GM12878 (cell line): ENCODE data around the gene EXOC4. TPM values are rescaled to one million over a fixed set of nuclear protein-coding genes. Genes with fewer than 3 reads are reported as not detected.

Source experiments
- ATAC-seq: fragments of 200-7000 bp; cut with Tn5 transposase; 3 replicates; pipeline ENCODE4 v1.9.1; 2020; ENCODE audit warnings: mild to moderate bottlenecking, moderate library complexity
- BruUV-seq: library from RNA; stranded (reverse); fragments of 400-500 nt; replicated peaks from 2 replicates; lab custom pipeline; 2021; lab: Mats Ljungman, UMichigan
- CTCF ChIA-PET: fragments of 300-600 bp; sonication (Branson Sonifier 250); formaldehyde crosslinking; extraction: SDS; loops from one replicate; lab custom pipeline; 2021; ENCODE audit warnings: inconsistent platforms; lab: Yijun Ruan, JAX
- POLR2A ChIA-PET: fragments of 350-600 bp; formaldehyde crosslinking; extraction: SDS; loops from one replicate; lab custom pipeline; 2021; ENCODE audit warnings: inconsistent platforms; lab: Charles Lee
- RAD21 ChIA-PET: fragments of 300-600 bp; sonication (Branson Sonifier 250); formaldehyde crosslinking; loops from one replicate; lab custom pipeline; 2023; ENCODE audit warnings: antibody characterized with exemption; ENCODE audit not compliant: unreplicated experiment; lab: Charles Lee
- SMC1A ChIA-PET: fragments of 300-600 bp; sonication (Branson Sonifier 250); formaldehyde crosslinking; loops from one replicate; lab custom pipeline; 2023; ENCODE audit not compliant: unreplicated experiment, uncharacterized antibody; lab: Charles Lee
- DNase-seq: peaks from one replicate; pipeline ENCODE4 v3.0.0-alpha.2; 2011; ENCODE audit warnings: low read depth, low spot score
- FAIRE-seq: peaks from 3 replicates; lab custom pipeline; 2011; peaks lifted over from hg19 to GRCh38; lab: Jason Lieb, UNC
- H2AFZ ChIP-seq: 2 replicates; pipeline ENCODE4 v1.6.0; 2011; ENCODE audit warnings: low read depth, low read length, control low read depth; ENCODE audit not compliant: control insufficient read depth
- H3K27ac ChIP-seq: 2 replicates; pipeline ENCODE4 v1.5.1; 2011; ENCODE audit warnings: control low read depth; ENCODE audit not compliant: control insufficient read depth, insufficient read depth
- H3K27me3 ChIP-seq, 2 experiments: replicated peaks in 1 of 2; 2 replicates each; pipeline versions ENCODE4 v1.6.0 to v1.6.1; 2011; ENCODE audit warnings: low read length in 1 of 2; ENCODE audit not compliant: control insufficient read depth in 2 of 2, insufficient read depth in 2 of 2
- H3K36me3 ChIP-seq, 2 experiments: 2 replicates each; pipeline ENCODE4 v1.5.1; 2011; ENCODE audit warnings: low read length in 1 of 2; ENCODE audit not compliant: control insufficient read depth in 2 of 2, insufficient read depth in 2 of 2
- H3K4me1 ChIP-seq: 2 replicates; pipeline ENCODE4 v1.6.1; 2011; ENCODE audit warnings: mild to moderate bottlenecking, low read length, moderate library complexity, mixed read lengths; ENCODE audit not compliant: control insufficient read depth, insufficient read depth
- H3K4me2 ChIP-seq: 2 replicates; pipeline ENCODE4 v1.6.0; 2011; ENCODE audit warnings: control low read depth; ENCODE audit not compliant: control insufficient read depth, insufficient read depth
- H3K4me3 ChIP-seq: fragments of 200-600 bp; sonication (generic); 2 replicates; pipeline ENCODE4 v1.5.1; 2016
- H3K79me2 ChIP-seq: 2 replicates; pipeline ENCODE4 v1.6.0; 2011; ENCODE audit warnings: low read length; ENCODE audit not compliant: control insufficient read depth, insufficient read depth
- H3K9ac ChIP-seq: 2 replicates; pipeline ENCODE4 v1.8.0; 2011; ENCODE audit warnings: low read length, control low read depth, mixed read lengths; ENCODE audit not compliant: control insufficient read depth, insufficient read depth
- H3K9me3 ChIP-seq: replicated peaks from 3 replicates; pipeline ENCODE4 v1.5.1; 2011; ENCODE audit warnings: mild to moderate bottlenecking, low read length; ENCODE audit not compliant: control insufficient read depth, insufficient read depth
- H4K20me1 ChIP-seq: 2 replicates; pipeline ENCODE4 v1.6.0; 2011; ENCODE audit not compliant: control insufficient read depth, insufficient read depth
- BACH1 ChIP-seq: fragments of 450-650 bp; IDR thresholded peaks from 2 replicates; pipeline ENCODE4 v1.6.1; 2017; ENCODE audit warnings: mild to moderate bottlenecking, borderline replicate concordance
- CEBPB ChIP-seq, 2 experiments: fragments of 150-350 bp in 1 of 2; IDR thresholded peaks; 2 replicates each; pipeline ENCODE4 v1.6.1; 2012 to 2014; ENCODE audit warnings: low read depth in 2 of 2, low read length in 2 of 2, borderline replicate concordance in 1 of 2, inconsistent platforms in 1 of 2
- NKRF ChIP-seq: fragments of 450-650 bp; conservative IDR thresholded peaks from 2 replicates; pipeline ENCODE4 v1.6.1; 2017; ENCODE audit warnings: mild to moderate bottlenecking, moderate library complexity
- NR2C2 ChIP-seq: IDR thresholded peaks from 2 replicates; pipeline ENCODE4 v1.6.1; 2011; ENCODE audit warnings: borderline replicate concordance, low read depth; ENCODE audit not compliant: control insufficient read depth, insufficient read length
- PAX8 ChIP-seq: fragments of 450-650 bp; IDR thresholded peaks from 2 replicates; pipeline ENCODE4 v1.6.1; 2017; ENCODE audit warnings: mild to moderate bottlenecking, moderate library complexity
- SMC3 ChIP-seq: IDR thresholded peaks from 2 replicates; pipeline ENCODE4 v1.6.1; 2011; ENCODE audit warnings: low read length, improper control_type of control experiment, borderline replicate concordance
- WGBS: methylation state at CpG from one replicate; pipeline ENCODE4 v1.1.6; 2016; ENCODE audit warnings: low lambda C conversion rate; ENCODE audit not compliant: insufficient replicate concordance, insufficient coverage; ENCODE audit errors: missing lambda C conversion rate; 5-methylcytosine and 5-hydroxymethylcytosine counted together
- in situ Hi-C: fragments of 300-500 bp; cut with MboI; formaldehyde crosslinking; loops from 9 replicates; pipeline ENCODE4 v1.14.3; 2018; ENCODE audit warnings: mixed read lengths
- intact Hi-C: fragments of 100-400 bp; cut with micrococcal nuclease; formaldehyde crosslinking; loops from one replicate; pipeline ENCODE4 v1.14.2; 2022; ENCODE audit not compliant: unreplicated experiment
- polyA plus RNA-seq, 11 experiments: library from polyadenylated mRNA; depleted of rRNA in 4 of 11; unstranded in 6 of 11; stranded (reverse) in 5 of 11; fragments of >200 nt; fragmentation: Nextera tagmentation in 4 of 11; fragmentation: Illumina TruSeq in 1 of 11; extraction: Ambion mirVana in 4 of 11; extraction: Trizol in 1 of 11; gene quantifications; 1 replicate in 1 of 11; 2 replicates in 10 of 11; pipeline versions ENCODE4 v1.2.1 to v1.2.3, GENCODE V29; 2011 to 2016; ENCODE audit warnings: inconsistent platforms in 2 of 11, missing spikeins in 2 of 11, low read depth in 1 of 11
- total RNA-seq, 4 experiments: library from RNA; depleted of rRNA in 3 of 4; stranded (reverse); fragments of >200 nt in 3 of 4; fragmentation: Illumina TruSeq in 1 of 4; extraction: Trizol in 1 of 4; gene quantifications; 2 replicates each; pipeline versions ENCODE4 v1.2.1 to v1.2.3, GENCODE V29; 2013 to 2021
- TF ChIP-seq, protein P1 (sequence below): fragments of 450-650 bp; IDR thresholded peaks from 2 replicates; pipeline ENCODE4 v1.6.1; 2017; ENCODE audit warnings: borderline replicate concordance

The EXOC4 gene
- total and polyA plus RNA-seq, 10 of the 15 experiments (the other 5 are each of a cell fraction or from before 2014, with no cell fraction given) = 13.2 to 44.5 (median 29.6) TPM

- 96% methylated on average over 3 of the region's 3 CpGs for WGBS
- CTCF ChIA-PET = interaction anchor here (0.8 to 1.2 kb wide), 2 partner anchors 17 to 20 kb away, joined by 3 to 4 read pairs; no protein-coding TSS in a partner anchor
- Histone ChIP-seq H2AFZ (no peak overlapping the region), H3K9ac (no peak overlapping the region), H3K4me3 (no peak overlapping the region), H3K9me3 (no peaks in the 10 kb centered on the region), H3K36me3 (no peaks in the 10 kb centered on the region), H3K79me2 (no peaks in the 10 kb centered on the region), H3K27me3 (no peaks in the 10 kb centered on the region), H3K27ac (no peak overlapping the region), H3K4me1 (no peaks in the 10 kb centered on the region), H4K20me1 (no peaks in the 10 kb centered on the region), H3K4me2 (no peak overlapping the region)
- BruUV-seq = no TSS peak
- intact Hi-C loops (no loop called here), in situ Hi-C loops (no loop called here)
- FAIRE-seq = no peak
- DNase-seq = no peak
- SMC1A ChIA-PET = no interaction called here
- no peak for ATAC-seq
- no peak for TF ChIP-seq BACH1
- TF ChIP-seq NR2C2 = no peak
- TF ChIP-seq, protein P1, sequence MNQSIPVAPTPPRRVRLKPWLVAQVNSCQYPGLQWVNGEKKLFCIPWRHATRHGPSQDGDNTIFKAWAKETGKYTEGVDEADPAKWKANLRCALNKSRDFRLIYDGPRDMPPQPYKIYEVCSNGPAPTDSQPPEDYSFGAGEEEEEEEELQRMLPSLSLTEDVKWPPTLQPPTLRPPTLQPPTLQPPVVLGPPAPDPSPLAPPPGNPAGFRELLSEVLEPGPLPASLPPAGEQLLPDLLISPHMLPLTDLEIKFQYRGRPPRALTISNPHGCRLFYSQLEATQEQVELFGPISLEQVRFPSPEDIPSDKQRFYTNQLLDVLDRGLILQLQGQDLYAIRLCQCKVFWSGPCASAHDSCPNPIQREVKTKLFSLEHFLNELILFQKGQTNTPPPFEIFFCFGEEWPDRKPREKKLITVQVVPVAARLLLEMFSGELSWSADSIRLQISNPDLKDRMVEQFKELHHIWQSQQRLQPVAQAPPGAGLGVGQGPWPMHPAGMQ = no peak
- TF ChIP-seq NKRF = no peak
- no peak for TF ChIP-seq PAX8
- no peak for TF ChIP-seq SMC3
- no peak for TF ChIP-seq CEBPB (IDR thresholded peaks at IDR 0.05; ENCODE audit: borderline replicate concordance in 1 of 2, low read depth in 2 of 2, low read length in 2 of 2)
- RAD21 ChIA-PET = no interaction called here
- POLR2A ChIA-PET = no interaction called here
Measured at GRCh38 chr7:133583545-133584171, 330.8 kb downstream of the EXOC4 start.
